ENCODE results near the gene SP9.

- TF ChIP-seq TAF1 (IDR thresholded peaks at IDR 0.05; ENCODE audit: borderline replicate concordance, low read depth, low read length) (no peak), POLR2AphosphoS5 (IDR thresholded peaks at IDR 0.05; ENCODE audit: low read depth, low read length) (no peak)
Observed at GRCh38 chr2:174338671-174339560, 4.2 kb downstream of the SP9 start.

All from GM12892 (cell line).